Suppressor macrophage treated with lipopolysaccharide for 1 hour (primary cell): Measurements from ENCODE around the gene KCND2.
"Not testable (repeated sequence)": the region's sequence is repeated elsewhere in the genome, so short reads cannot be mapped to it uniquely, and the experiment has no call there.

ENCODE experiments used
- DNase-seq, 3 donors: peaks; one replicate each; pipeline ENCODE4 v3.0.0-alpha.2; 2020 to 2022

Gene KCND2

DNA sequence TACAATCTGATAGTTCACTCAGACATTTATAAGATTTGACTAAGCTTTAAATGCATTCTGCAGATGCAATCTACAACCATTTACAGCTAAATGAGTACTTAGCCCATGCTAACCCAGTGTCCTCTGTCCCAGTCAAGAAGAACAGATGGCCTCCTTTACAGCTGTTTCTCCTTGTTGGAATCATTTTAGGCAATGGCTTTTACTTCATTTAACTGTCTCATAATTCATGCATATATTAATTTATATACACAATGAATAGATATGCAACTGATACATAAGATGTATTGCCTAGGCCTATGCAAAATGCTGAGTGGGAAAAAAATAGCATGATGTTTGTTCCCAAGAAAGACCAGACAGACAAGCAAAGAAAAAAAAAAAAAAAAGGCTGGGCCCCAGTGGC lies 502.8 kb downstream of the KCND2 start:
- DNase-seq: no peak

DNA sequence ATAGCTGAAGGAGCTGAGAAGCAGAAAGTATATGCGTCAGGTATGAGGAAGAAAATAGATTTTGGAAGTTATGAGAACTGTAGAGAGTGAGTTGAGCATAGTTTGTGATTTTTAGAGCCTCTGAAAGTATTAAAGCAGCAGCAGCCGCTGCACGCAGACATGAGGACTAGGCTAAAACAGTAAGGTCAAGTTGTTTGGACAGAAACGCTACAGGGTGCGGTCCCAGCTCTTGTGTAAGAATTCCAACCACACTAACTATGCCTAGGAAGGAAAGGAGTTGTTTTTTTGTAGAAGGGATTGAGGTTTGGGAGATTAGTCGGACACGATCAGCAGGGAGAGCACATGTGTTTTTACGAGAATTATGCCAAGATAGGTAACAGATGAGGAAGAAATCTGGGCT lies 506.1 kb downstream of the KCND2 start:
- not testable (repeated sequence) for DNase-seq

DNA sequence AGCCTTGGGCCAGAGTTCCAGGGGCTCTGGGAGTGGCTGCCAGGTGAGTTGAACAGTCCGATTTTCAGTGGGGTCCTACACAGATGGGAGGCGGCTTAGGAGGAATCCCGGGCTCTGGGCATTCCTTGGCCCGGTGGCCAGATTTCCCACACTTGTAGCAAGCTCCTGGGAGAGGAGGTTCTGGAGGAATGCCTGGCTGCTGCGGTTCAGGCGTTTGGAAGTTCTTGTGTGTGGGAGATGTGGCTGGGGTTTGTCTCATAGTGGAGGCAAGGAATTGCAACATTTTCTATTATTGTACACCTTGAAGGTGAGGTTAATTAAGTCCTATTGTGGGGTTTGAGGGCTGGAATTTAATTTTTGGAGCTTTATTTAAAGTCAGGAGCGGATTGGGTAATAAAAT lies 507.5 kb downstream of the KCND2 start:
- not testable (repeated sequence) for DNase-seq

DNA sequence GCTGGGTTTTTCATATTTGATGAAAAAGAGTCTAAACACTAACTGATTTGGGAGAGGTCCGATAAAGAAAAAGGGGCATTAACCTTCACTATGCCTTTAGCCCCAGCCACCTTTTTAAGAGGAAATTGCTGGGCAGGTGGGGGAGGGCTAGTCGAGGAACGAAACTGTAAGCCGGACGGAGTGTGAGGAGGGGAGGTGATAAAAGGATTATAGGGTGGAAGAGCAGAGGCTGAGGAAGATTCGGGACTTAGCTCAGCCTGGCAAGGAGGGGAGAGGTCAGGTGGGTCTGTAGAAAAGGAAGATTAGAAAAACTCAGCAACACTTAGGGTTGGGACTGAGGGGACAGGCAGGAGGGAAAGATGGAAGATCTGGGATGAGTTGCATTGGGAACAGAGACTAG lies 508.0 kb downstream of the KCND2 start:
- no peak for DNase-seq

DNA sequence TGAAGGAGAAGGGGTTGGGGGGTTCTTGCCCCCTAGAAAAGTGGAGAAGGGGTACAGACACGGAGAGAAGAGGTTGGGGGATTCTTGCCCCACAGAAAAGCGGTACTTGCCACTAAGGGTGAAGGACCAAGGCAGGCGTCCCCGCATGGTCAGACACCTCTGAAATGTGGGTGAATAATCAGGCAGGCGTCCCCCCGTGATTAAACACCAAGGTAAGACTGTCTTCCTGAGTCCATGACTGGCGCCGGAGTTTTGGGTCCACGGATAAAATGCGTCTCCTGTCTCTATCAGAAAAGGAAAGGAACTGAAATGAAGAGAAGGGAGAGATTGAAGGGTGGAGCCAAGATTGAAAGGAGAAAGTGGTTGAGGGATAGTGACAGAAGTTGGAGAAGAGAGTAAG lies 508.9 kb downstream of the KCND2 start:
- DNase-seq: not testable (repeated sequence)

DNA sequence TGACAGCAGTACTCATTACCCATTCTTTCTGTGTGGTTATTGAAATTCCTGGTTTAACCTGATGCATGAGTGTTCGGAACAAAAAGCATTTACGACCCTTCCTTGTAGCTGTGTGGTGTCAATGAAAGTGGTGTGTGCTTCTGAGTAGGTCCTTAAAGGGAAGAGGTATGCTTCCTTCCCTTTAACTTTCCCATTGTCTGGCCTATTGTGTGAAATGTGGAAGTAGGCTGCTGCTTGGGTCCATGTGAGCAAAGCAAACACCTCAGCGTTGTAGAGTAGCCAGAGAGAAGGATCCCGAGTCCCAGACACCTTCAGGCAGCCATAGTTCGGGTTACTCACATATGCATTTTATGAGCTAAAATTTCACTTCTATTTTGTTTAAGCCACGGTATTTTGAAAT lies 510.3 kb downstream of the KCND2 start:
- DNase-seq: no peak

DNA sequence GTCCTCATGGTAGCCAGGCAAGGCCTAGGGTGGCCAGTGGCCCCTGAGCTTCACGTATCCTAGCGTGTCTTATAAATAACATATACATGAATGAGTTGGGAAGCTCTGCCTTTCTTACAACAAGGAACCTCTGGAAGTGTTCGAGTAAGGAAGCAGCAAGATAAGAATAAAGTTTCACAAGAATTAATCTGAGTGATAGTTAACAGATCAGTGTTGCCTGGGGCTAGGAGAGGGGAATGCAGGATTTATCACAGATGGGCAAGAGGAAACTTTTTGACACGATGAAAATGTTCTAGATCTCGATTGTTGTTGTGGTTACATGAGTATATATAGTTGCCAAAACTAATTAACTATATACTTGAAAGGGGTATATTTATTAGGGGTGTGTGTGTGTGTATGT lies 510.7 kb downstream of the KCND2 start:
- DNase-seq: no peak

DNA sequence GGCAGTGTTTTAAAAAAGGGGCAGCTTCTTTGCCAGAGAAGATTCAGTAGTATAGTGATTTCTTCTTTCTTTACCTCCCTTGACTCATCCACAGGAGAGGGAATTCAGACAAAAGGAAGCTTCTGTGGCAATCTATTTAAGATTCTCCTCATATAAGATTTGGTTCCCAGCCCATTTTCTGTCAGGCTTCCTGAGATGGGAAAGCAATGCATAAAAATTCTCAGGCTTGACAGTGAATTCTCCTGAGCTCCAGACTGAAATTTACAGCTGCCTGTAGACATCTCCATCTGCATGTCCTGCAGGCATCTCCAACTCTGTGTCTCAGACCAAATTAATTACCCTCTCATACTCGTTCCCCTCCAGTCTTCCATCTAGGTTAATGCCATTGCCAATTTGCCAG lies 512.1 kb downstream of the KCND2 start:
- DNase-seq: no peak

DNA sequence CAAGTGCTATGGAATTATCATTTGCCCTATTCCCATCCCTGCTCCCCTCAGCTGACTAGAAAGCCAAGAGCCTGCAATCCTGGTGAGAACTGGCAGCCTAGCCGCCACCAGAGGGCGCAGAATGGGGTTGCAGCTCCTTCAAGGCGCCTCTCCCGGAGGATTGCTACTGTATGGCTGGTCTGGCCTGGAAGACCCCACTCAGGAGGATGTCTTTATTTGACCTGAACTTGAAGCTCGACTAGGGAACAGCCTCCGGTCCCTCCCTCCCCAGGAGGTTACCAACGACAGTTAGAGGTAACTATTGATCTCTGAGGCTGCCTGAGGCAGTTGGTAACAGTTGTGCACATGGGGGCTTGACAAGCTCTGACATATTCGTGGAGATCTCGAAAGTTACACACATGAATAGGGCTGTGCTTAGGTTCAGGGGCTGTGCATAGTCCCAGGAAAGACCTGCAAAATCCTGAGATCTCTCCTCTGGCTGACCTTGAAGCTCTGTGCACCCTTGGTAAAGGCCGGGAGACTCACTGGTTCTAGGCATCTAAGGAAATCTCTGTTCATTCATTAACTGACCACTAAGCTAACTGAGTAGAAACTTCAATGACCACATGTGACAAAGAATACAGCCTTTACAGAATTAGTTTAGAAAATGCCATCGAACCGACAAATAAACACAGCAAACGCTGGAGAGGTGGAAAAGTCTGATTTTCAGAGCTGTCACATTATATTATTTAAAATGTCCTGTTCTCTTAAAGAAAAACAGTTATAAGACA lies 519.3 kb downstream of the KCND2 start:
- DNase-seq: peak; percentile 70 to 91 (median 83)

DNA sequence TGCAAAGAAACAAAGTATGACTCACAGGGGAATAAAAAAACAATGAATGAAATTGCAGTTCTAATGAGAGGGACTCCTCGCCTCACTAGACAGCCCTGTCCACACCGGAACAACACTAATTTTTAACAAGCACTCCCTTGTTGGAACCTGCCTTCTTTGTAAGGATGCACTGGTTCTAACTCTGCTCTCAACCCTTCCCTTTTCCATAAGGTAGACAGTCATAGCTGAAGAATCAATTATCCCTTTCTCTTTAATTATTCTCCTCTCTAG lies 519.8 kb downstream of the KCND2 start:
- DNase-seq: no peak

DNA sequence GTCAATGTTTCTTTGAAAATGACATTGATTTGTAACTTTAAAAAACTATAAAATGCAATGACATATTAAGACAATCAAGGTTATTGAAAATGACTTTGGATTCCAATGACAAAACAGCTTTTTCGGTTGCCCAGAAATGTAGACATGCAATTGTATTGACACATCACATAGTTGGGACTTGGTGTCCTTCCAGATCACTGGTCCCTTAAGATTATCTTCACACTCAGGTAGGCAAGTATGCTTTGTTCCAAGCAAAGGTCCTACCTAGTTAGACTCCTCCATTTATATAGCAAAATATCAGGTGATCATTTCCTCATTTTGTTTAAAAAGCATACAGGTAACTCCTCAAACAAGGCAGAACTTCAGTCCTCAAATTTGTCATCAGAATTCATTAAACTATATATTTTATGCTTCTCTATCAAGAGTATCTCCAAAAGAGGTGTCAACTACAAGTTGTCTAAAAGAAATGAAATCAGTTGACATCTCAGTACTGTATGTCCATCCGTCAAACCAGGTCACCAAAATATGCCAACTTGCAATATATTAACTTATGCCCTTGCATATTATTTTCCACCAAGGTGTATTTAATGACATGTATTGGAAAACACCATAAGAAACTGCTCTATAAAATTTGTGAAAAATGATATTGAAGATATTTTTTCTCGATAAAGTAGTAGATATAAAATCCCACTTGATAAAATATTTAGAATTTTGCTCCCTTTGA lies 520.4 kb downstream of the KCND2 start:
- DNase-seq: no peak

DNA sequence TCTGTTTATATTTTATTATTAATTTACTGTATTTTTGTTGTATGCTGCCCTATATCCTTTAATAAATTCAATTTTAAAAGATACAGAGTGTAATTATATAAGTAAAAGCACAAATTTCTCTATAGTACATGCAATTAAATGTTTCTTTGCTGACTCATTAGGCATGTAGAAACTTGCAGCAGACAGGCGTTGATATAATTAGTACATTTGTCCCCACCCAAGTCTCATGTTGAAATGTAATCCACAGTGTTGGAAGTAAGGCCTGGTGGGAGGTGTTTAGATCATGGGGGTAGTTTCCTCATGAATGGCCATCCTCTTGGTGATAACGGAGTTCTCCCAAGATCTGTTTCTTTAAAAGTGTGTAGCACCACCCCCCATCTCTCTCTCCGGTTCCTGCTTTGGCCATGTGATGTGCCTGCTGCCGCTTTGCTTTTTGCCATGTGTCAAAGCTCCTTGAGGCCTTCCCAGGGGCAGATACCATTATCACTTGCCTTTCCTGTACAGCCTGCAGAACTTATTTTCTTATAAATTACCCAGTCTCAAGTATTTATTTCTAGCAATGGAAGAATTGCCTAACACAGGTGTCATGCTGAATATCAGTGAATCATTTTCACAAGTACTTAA lies 521.2 kb downstream of the KCND2 start:
- no peak for DNase-seq

DNA sequence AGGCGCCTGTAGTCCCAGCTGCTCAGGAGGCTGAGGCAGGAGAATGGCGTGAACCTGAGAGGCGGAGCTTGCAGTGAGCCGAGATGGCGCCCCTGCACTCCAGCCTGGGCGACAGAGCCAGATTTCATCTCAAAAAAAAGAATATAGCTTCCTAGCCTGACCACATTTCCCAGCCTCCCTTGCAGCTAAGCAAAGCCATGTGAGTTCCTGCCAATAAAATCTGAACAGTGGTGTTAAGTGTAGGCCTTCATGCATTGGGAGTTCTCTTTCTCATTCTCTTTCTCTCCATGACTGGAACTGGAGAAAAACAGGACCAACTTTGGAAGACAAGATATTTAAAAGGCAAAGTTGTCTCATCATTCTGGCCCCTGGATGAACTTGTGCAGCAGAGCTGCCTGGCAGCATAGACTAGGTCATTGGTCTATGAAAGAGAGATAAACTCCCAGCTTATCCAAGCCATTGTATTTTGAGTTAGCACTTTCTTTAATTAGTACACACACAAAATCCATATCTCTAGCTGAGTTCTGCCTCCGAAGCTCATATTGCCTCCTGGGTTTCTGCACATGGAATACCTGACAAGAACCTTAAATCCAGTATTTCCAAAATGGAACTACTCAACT lies 524.2 kb downstream of the KCND2 start:
- no peak for DNase-seq

DNA sequence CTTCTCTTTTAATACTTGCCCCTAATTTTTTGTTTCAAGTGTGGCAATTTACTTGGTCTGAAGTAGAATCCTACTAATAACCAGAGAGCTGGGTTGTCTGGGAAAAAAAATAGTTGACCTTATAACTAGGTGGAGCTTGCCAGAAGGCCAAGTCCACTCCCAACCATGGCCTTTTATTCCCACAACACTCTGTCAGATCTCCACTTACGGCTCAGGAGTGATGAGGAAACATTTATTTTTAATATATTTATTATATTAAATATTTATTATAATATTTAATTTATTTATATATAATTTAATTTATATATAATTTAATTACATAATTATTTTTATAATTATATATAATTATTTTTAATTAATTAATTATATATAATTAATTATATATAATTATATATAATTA lies 526.2 kb downstream of the KCND2 start:
- DNase-seq: no peak
